ENCODE results near the gene EPN2.

Gene EPN2

DNA sequence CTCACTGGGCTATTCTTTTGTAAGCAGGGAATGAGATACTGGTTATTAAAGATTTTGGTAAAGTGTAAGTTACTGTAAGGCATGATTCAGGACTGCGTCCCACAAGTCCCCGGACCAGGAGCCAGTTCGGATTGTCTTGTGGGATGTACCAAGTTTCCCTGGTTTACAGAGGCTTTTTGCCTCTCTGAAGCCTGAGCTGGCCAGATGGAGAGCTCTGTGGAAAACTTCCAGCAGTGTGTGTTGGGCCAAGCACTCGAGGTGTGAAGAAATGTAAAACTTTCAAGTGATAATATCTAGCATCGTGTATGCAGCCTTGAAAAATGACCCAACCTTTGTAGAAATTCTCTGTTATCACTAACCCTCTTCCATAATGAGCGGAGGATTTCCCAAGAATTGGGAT, 2.4 kb downstream of the EPN2 start:
- no peak for DNase-seq (ENCODE audit: low spot score)

DNA sequence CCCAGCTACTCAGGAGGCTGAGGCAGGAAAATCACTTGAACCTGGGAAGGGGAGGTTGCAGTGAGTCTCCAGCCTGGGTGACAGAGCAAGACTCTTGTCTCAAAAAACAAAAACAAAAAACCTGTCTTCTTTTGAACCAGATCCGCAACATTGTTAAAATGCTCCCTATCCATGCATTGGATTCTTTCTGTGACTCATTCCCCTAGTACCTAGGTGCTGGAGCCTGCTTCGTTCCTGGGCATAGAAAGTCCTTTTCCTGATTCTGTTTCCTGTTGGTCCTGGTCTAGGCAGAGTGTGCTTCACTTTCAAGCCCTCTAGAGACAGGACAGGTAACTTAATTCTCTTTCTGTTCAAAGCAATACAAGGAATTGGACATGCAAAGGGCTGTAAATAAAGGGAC, 5.2 kb downstream of the EPN2 start:
- no peak for DNase-seq (ENCODE audit: low spot score)

- no peak for DNase-seq (ENCODE audit: low spot score)
Measured at GRCh38 chr17:19242926-19243325, 5.8 kb downstream of the EPN2 start.

GRCh38 chr17:19243838-19244237, 6.7 kb downstream of the EPN2 start:
- no peak for DNase-seq (ENCODE audit: low spot score)

- DNase-seq (ENCODE audit: low spot score), result no peak
Measured at GRCh38 chr17:19244357-19244756, 7.2 kb downstream of the EPN2 start.

GRCh38 chr17:19244781-19245180, 7.6 kb downstream of the EPN2 start:
- DNase-seq (ENCODE audit: low spot score), result no peak

GRCh38 chr17:19247473-19247872, 10.3 kb downstream of the EPN2 start:
- DNase-seq (ENCODE audit: low spot score), result peak; percentile 31

DNA sequence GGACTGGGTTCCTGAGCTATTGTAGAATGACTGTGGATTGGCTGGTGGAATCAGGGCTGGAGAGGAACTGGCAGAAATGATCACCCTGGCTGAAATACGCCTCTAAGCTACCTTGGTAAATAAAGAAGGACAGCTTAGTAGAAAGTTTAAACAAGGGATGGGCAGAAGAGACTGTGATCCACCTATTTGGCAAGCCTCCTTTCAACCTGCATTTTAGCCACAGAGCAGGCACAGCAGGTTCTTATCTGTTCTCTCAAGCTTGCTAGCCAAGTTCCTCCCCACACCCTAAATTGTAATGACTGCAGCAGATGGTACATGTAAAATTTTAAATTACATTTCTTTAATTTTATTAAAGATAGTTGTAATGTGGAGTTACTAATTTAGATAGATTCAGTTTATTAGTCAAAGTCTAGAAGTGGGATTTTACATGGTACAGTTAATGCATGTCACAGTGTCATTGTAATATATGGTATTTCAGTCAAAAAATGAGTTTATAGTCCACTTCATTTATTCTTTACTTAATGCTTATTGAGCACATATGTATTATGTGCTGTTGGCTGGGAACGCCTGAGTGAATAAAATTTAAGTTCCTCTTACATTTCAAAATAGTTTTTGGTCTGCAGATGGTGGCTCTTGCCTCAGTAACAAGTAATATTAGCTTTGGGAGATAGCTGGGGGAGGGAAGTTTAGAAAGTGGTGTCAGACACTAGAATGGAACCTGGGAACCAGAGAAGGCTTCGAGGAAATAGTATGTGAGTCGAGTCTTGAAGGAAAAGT, 11.2 kb downstream of the EPN2 start:
- peak; percentile 74 for DNase-seq (ENCODE audit: low spot score)

DNA sequence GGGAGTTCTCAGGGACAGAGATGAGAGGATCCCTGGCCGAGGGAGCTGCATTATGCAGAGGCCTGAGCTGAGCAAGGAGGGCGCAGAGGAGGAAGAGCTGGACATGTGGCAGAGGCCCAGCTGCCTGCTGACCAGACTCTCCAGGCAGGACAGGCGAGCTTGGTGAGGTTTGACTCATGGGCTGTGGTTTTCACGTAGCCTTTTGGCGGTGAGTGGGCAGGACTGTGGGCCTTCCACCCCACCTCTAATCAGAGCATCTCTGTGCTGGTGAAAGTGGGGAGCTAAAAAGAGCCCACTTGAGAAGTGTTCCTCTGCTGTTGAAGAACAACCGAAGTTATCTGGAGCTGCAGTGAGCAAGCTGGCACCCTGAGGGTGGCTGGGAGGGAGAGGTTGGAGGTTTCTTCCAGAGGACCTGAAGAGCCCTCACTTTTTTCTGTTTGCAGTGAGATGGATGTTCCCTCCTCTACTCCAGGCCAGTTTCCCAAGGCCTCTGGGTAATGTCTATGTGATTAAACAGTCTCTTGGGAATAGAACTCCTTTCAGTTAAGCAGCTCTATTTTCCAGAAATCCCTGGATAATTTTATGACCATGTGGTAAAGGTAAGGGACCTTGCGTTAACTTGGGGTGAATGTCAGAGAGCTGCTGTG, 11.9 kb downstream of the EPN2 start:
- peak; percentile 45 for DNase-seq (ENCODE audit: low spot score)

DNA sequence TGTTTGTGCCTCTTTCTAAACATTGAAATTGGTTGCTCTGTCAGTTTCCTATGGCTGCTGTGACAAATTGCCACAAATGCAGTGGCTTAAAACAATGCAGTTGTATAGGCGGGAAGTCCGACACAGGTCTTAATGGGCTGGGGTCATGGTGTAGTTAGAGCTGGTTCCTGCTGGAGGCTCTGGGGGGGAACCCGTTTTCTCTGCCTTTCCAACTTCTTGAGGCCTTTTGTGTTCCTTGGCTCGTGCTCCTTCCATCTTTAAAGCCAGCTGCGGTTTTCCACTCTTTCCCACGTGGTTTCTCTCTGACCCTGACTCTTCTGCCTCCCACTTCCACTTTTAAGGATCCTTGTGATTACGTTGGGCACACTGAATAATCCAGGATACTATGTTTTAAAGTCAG, 12.5 kb downstream of the EPN2 start:
- no peak for DNase-seq (ENCODE audit: low spot score)

DNA sequence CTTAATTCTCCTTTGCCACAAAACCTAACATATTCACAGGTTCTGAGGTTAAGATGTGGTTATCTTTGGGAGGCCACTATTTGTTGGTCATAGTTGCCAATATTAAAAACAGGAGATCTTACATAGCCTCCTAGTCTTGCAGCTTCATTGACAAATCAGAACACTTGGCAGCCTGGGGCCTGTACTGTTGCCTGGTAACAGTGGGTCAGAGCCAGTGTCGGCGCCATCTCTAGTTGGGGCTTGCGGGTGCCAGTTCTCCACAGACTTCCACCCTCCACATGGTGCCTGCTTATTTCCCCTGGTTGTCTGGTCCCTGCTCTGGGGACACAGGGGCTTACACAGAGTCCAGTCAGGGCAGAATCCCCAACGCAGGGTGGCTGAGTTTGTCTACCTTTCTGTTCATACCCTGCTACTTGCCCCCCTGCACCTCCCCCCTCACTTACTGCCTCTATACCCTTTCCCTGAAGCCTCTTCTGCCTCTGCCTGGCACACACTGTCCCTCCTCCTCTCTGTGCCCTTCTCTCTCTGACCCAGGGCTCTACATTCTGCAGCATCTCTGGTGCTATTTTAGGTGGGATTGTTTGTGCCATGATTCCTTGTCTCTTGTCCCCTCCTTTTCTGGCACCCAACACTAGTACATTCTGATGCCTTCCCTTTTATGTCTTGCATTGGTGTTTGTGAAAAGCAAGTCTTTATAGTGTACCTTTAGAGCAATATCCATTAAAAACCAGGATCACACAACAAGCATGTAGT, 13.4 kb downstream of the EPN2 start:
- DNase-seq (ENCODE audit: low spot score), result no peak

- DNase-seq (ENCODE audit: low spot score), result no peak
Measured at GRCh38 chr17:19253112-19253511, 15.9 kb downstream of the EPN2 start.

DNA sequence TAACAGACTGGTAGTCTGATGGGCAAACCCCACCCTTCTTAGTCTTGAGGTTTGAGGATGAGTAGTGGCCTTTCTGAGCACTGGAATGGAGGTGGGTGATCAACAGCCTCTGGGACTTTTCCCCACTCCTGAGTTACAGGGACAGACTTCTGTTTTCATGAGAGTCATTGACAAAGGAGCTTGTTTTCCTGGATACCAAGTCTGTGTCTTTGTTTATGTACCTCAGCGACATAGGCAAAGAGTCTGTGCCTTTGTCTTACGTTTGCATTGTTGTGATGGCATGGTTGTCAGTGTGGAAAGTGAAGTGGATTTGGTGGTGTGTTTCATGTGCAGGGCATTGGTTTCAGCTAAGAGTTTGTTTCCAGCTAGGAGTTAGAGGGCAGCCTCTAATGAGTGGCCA, 17.5 kb downstream of the EPN2 start:
- no peak for DNase-seq (ENCODE audit: low spot score)

DNA sequence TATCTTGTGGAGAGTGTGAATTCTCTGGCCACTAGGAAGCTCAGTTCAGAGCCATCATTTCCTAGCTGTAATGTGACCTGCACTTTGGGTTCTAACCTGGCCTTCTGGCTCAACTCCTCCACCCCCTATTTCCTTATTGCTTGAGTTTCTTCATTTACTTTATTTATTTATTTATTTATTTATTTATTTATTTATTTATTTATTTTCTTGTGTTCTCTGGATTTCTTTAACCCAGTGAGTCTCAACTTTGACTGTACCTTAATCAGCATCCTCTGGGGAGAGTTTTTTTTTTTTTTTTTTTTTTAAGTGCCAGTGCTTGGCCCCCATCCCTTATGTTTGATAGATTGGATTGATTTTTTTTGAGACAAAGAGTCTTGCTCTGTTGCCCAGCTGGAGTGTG, 18.1 kb downstream of the EPN2 start:
- DNase-seq (ENCODE audit: low spot score), result no peak

DNA sequence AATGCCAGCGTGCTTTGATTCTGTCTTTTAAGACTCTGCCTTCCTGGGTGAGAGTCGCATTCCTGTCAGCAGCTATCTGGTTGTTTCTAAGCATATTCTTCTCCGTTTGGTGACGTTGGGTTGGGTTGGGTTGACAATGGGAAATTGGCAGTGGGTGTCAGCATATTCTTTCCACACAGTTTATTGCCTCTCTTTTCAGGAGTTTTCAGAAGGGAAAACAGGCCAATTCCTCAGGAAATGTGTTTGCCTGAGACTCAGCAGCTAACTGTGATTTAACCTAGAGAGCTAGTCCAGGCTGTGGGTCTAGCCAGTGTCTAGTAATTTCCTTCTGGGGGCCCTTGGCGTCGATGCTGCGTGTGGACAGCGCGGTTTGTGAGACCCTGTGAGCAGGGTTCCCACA, 21.2 kb downstream of the EPN2 start:
- DNase-seq (ENCODE audit: low spot score), result no peak

GRCh38 chr17:19260958-19261357, 23.8 kb downstream of the EPN2 start:
- DNase-seq (ENCODE audit: low spot score), result peak; percentile 81

DNA sequence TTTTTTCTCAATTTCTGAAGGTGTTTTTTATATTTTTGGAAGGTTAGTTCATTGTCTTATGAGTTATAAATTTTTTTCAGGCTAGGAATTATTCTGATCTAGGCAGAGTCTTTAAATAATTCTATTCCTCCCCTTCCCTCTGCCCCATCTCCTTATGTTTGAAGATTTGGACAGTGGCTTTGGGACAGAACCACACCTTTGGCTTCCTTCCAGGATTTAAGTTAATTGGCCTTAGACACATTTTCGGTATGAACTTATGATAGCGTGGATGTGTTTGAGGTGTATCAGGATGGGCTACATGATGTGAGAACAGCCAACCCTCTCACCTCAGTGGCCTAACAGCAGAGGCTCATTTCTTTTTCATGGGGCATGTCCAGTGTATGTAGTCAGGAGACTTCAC, 24.3 kb downstream of the EPN2 start:
- peak; percentile 69 for DNase-seq (ENCODE audit: low spot score)

DNA sequence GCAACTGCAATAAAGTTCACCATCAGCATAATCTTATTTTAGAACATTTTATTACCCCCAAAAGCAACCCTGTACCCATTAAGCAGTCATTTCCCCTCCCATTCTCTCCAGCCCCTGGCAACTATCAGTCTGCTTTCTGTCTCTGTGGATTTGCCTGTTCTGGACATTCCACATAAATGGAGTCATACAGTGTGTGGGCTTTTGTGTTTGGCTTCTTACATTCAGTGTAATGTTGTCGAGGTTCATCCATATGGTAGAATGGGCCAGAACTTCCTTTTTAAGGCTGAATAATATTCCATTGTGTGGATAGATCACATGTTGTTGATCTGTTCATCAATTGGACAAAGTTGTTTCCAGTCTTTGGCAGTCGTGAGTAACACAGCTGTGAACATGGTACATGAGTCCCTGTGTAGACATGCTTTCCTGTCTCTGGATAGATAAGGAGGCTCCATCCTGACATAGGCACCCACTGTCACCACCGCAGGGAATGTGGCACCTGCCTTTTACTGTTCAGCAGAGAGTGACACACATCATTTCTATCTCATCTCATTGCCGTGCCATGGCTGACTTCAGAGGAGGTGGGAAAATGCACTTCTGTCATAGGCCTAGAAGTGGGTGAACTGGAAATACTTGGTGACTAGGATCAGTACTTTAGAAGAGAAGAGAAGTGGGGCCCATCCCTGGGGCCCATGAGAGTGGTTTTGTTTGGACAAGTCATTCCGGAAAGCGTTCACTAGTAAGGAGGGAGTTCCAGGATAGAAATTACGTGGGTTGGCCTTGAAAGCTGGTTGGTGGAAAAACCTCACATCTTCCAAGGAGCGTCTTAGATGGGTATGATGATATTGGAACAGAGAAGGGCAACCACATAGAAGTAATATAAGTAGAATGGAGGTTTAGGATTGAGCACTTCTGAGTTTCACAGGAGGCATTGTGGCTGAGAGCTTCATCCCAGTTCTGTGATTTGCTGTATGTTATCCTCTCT, 25.8 kb downstream of the EPN2 start:
- DNase-seq (ENCODE audit: low spot score), result no peak

GRCh38 chr17:19263641-19264051, 26.5 kb downstream of the EPN2 start:
- DNase-seq (ENCODE audit: low spot score), result no peak

- DNase-seq (ENCODE audit: low spot score), result no peak
Measured at GRCh38 chr17:19264268-19264667, 27.1 kb downstream of the EPN2 start.

DNA sequence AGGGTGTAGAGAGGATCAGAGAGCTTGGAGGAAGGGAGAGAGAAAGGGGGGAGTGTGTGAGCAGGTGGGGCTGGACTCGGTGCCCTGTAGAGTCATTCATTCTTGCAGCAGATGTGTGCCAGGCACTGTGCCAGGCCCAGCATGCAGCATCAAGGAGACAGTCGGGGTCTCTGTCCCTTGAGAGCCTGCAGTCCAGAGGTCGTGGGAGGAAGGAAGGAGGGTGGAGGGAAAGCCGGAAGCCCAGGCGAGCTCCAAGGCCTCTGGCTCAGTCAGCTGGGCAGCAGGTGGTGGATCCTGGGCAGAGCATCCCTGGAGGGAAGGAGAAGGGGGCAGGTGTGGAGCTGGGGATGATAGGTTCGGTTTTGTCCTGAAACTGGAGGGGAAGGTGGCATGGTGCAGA, 27.5 kb downstream of the EPN2 start:
- no peak for DNase-seq (ENCODE audit: low spot score)

DNA sequence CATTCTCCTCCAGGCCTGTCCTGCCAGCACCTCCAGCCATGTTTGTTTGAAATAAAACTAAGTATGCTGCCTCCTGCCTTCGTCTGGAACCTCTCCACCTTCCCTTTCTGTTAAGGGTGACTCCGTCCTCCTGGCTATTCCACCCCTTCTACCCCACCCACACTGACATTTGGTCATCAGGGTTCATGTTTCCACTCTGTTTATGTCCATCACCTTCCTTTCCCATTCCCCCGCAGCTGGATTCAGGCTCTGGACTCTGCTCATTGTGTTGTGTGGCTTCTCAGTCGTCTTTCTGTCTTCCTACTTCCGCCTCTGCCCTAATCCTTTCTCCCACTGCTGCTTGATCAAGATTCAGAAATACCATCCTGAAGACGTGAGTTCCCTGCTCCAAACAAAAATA, 28.6 kb downstream of the EPN2 start:
- DNase-seq (ENCODE audit: low spot score), result no peak
